IPS DF 6.9 (cell line): Measurements from ENCODE around the gene TMED6.

Experiments used
- DNase-seq: peaks from one replicate; pipeline ENCODE4 v3.0.0-alpha.2; 2013; ENCODE audit warnings: low read depth, low spot score
- H3K27ac ChIP-seq: one replicate; pipeline ENCODE4 v1.5.1; 2013; ENCODE audit warnings: low read length, control low read depth
- H3K27me3 ChIP-seq: 2 replicates; pipeline ENCODE4 v1.6.1; 2013; ENCODE audit warnings: mild to moderate bottlenecking, low read length; ENCODE audit not compliant: control insufficient read depth, insufficient read depth
- H3K36me3 ChIP-seq: 2 replicates; pipeline ENCODE4 v1.6.1; 2013; ENCODE audit warnings: low read length; ENCODE audit not compliant: control insufficient read depth, insufficient read depth
- H3K4me1 ChIP-seq: 2 replicates; pipeline ENCODE4 v1.6.1; 2013; ENCODE audit warnings: low read length; ENCODE audit not compliant: control insufficient read depth, insufficient read depth
- H3K4me3 ChIP-seq: 2 replicates; pipeline ENCODE4 v1.5.1; 2013; ENCODE audit warnings: mild to moderate bottlenecking, low read length
- H3K9me3 ChIP-seq: 2 replicates; pipeline ENCODE4 v1.6.1; 2013; ENCODE audit warnings: low read length, inconsistent platforms; ENCODE audit not compliant: control insufficient read depth, insufficient read depth
- WGBS: extraction: QIAGEN DNeasy Blood & Tissue Kit; methylation state at CpG from one replicate; pipeline ENCODE4 v1.1.7; 2013; ENCODE audit warnings: mixed read lengths, missing lambda C conversion rate; ENCODE audit not compliant: insufficient read length, insufficient coverage; 5-methylcytosine and 5-hydroxymethylcytosine counted together

TMED6 gene

DNA sequence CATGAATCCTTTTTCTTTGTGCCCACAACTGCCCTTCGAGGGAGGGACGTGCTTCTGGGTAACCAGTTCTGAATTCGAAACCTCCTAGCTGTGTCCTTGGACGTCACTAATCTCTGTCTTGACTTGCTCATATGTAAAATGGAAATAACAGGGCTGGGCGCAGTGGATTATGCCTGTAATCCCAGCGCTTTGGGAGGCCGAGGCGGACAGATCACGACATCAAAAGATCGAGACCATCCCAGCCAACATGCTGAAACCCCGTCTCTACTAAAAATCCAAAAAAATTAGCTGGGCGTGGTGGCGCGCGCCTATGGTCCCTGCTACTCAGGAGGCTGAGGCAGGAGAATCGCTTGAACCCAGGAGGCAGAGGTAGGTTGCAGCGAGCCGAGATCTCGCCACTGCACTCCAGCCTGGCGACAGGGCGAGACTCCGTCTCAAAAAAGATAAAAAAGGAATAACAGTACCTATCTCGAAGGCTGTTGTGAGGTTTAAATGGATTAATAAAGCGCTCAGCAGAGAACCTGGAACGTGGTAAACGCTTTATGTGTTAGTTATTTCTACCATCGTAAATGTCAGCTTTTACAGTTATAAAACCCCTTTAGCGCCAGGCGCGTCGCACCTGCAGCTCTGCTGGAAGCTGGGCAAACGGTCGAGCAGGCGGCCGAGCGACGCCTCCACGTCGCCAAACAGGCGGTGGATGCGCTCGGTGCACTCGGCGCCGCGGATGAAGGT lies 12.9 kb downstream of the TMED6 start:
- no CpG with 5 or more reads among the region's 46 CpGs for WGBS
- no peak for DNase-seq
- peaks cover 1% of the 10 kb centered on the region; the same call in 1 of the 2 replicates for H3K4me1 ChIP-seq
- no peaks in the 10 kb centered on the region for H3K27me3 ChIP-seq
- H3K27ac ChIP-seq = no peak overlapping the region
- peaks cover 22% of the 10 kb centered on the region for H3K36me3 ChIP-seq
- H3K4me3 ChIP-seq = peak overlapping the region; percentile 65
- no peaks in the 10 kb centered on the region for H3K9me3 ChIP-seq

DNA sequence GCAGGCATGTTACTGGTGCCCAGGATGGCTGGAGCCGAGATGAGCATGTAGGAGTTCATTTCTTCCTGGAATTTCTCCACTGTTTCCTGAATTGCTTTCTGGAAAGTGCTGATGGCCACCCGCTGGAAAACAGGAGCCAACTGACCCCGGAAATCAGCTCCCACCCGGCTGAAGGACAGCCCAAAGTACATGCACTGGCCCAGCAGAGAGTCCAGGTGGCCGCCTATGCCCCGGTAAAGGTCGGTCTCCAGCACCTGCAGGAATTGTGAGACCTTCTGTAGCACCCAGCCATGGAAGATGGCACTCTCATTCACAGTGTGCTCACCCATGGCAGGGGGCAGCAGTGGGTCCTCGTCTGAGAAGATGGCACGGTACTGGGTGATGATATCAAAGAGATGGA lies 16.9 kb downstream of the TMED6 start:
- Histone ChIP-seq H3K4me3 (no peak overlapping the region), H3K27ac (no peak overlapping the region), H3K36me3 (peaks cover 20% of the 10 kb centered on the region), H3K9me3 (no peaks in the 10 kb centered on the region), H3K4me1 (no peaks in the 10 kb centered on the region; the same call in 1 of the 2 replicates), H3K27me3 (no peaks in the 10 kb centered on the region)
- no peak for DNase-seq
- no CpG with 5 or more reads among the region's 9 CpGs for WGBS

DNA sequence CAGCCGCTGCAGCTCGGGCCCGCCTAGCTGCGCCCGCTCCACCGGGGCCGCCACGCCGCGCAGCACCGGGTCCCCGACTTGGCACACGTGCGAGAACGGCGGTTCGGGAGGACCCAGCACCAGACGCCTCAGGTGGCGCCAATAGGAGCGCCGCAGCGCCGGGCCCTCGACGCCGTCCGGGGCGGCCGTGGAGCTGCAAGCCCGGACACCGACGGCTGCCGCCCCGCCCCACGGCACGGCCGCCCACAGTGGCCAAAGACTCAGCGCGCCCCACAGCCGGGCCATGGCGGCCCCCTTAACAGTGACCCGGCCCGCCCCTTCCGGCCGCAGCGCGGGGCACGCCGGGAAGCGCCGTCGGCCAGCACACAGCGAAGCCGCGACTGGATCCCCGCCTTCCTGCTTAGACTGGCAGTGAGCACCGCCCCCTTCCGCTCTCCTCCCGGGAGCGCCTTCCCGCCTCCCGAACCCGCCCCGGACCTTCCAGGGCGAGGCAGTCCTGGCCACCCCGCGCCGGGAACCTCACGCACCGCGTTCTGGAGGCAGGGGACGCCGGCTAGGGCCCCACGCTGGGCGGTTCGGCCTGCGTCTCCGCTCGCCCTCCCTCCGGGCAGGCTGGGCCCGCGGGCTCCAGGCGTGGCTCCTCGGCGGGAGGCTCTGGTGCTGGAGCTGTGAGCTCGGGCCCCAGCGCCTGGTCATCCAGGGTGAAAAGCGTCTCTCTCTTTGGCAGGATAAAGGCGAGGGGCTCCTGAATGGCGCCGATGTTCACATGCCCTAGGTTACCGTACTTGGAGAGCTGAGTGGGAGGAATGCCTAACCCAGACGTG lies 21.1 kb downstream of the TMED6 start, which contains the start of gene PDF:
Gene PDF, minus strand, starts transcription at position 303 of the 824 bp plus-strand sequence. Its CDS starts 18 bp downstream, at position 285.
- H3K4me1 ChIP-seq = no peaks in the 10 kb centered on the region
- no CpG with 5 or more reads among the region's 93 CpGs for WGBS

DNA sequence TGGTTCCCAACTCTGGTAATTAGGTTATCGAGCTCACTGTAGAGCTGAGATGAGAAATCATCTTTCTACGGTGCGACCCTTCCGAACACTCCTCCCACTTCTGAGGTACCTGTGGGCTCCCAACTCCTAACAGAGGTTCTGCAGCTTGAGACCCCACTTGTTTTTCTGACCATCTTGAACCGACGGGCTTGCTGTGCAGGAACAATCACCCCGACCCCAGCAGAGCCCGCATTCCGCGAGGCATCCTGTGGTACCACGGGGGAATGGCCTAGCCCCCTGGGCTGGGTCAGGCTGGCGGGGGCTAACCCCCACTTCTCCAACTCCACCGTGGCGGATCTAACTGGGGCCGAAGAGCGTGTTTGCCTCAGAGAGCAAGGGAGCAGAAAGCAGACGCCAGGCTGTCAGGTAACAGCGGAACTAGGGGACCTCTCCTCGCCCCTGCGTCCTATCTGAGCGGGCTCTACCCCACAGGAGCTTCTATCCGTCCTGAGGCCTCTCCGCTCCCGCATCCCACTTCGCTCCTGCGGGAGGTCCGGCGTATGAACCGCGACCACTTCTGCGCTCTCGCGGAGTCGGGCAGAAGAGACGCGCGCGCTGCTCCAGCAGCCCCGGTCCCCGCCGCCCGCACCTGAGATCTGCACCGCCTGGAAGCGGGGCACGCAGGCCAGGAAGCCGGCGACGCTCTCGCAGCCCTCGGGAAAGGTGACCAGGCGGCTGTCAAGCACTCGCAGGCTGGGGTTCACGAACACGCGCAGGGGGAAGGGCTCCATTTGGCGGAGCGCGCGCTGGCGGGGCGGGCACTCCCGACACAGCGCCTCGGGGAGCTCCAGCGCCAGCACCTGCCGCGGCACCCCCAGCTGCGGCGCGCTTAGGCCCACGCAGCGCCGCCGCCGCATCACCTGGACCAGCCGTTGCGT lies 22.0 kb downstream of the TMED6 start:
- Histone ChIP-seq H3K4me3 (peak overlapping the region; percentile 79), H3K9me3 (no peaks in the 10 kb centered on the region), H3K4me1 (no peaks in the 10 kb centered on the region), H3K27ac (no peak overlapping the region), H3K36me3 (peaks cover 21% of the 10 kb centered on the region), H3K27me3 (no peaks in the 10 kb centered on the region)
- no peak for DNase-seq
- WGBS = no CpG with 5 or more reads among the region's 77 CpGs

More for the DNA sequence above, 21.1 kb downstream of the TMED6 start, which contains the start of gene PDF:
- Histone ChIP-seq H3K9me3 (no peaks in the 10 kb centered on the region), H3K27me3 (no peaks in the 10 kb centered on the region), H3K27ac (no peak within 1 kb of the TSS), H3K4me3 (peak within 1 kb of the TSS; percentile 79), H3K36me3 (peaks cover 28% of the 10 kb centered on the region)
- peak; percentile 78 for DNase-seq

DNA sequence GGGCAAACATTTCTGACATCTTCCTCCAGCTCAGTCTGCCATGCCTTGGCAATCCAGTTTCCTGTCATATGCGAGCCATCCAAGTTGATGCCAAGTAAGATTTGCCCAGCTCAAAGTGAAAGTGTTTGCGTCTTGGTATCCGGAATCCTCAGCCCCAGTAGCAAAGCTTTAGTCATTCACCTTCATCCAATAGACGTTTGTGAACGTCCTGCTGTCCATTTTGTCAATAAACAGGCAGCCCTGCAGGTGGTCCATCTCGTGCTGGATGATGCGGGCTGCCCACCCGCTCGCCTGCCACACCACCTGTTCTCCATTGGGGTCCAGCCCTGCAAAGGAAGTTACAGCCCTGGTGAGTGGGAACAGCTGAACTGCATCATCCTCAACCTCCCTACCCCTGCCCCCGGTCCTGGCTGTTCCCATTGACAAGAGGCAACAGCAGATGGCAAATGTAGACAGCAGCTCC lies 22.7 kb downstream of the TMED6 start:
- H3K36me3 ChIP-seq = peaks cover 15% of the 10 kb centered on the region; the same call in 1 of the 2 replicates
- no peak overlapping the region for H3K27ac ChIP-seq
- no CpG with 5 or more reads among the region's 10 CpGs for WGBS
- H3K4me3 ChIP-seq = no peak overlapping the region; the same call in 1 of the 2 replicates
- no peak for DNase-seq
- H3K4me1 ChIP-seq = no peaks in the 10 kb centered on the region
- H3K9me3 ChIP-seq = no peaks in the 10 kb centered on the region
- H3K27me3 ChIP-seq = no peaks in the 10 kb centered on the region

DNA sequence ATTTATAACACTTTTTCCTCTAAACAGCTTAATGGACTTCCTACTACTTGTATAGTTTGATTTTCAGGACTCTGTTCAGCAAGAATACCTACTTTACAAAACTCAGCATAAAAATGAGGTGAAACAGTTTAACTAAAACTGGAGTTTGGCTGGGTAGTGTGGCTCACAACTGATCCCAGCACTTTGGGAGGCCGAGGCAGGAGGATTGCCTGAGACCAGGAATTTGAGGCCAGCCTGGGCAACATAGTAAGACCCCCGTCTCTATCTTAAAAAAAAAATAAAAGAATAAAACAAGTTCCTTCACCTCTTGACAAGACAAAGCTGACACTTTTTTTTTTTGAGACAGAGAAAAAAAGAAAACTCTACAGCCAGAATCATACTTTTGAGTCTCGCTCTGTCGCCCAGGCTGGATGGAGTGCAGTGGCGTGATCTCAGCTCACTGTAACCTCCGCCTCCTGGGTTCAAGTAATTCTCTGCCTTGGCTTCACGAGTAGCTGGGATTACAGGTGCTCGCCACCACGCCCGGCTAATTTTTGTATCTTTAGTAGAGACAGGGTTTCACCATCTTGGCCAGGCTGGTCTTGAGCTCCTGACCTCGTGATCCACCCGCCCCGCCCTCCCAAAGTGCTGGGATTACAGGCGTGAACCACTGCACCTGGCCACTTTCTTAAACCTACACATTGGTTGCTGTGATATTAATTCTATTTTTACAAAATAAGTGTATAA lies 23.8 kb downstream of the TMED6 start:
- Histone ChIP-seq H3K27ac (no peak overlapping the region), H3K9me3 (no peaks in the 10 kb centered on the region), H3K4me1 (no peaks in the 10 kb centered on the region), H3K27me3 (no peaks in the 10 kb centered on the region), H3K4me3 (no peak overlapping the region), H3K36me3 (peaks cover 17% of the 10 kb centered on the region; the same call in 1 of the 2 replicates)
- no CpG with 5 or more reads among the region's 14 CpGs for WGBS
- no peak for DNase-seq

DNA sequence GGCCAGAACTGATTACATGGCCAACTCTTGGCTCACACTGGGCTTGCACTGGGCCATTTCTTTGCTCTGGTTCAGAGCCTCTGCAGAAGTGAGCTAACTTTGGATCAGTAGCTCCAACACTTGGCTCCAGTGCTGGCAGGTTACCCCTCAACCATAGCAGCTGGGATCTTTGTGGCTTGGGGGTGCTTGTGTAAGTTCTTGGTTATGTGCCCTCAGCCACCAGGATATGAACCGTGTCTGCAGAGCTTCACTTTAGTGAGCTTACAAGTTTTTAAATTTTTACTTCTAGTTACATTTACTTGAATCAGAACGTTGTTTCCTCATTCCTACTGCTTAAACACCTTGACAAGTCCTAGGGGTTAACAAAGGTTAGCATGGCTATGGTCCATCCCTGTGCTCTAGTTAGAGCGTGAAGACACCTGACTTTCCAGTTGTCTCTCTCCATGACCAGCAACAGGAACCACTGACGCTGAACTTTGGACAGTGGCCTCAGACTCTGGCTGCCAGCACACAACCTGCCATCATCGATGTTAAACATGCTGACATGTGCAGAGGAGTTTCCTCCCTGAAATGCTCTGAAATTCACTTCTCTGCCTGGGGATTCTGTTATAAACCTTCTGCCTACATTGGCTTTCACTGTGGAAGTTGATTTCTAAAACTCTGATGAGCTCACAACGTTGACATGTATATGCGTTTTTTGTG lies 25.3 kb downstream of the TMED6 start:
- no peaks in the 10 kb centered on the region for H3K4me1 ChIP-seq

DNA sequence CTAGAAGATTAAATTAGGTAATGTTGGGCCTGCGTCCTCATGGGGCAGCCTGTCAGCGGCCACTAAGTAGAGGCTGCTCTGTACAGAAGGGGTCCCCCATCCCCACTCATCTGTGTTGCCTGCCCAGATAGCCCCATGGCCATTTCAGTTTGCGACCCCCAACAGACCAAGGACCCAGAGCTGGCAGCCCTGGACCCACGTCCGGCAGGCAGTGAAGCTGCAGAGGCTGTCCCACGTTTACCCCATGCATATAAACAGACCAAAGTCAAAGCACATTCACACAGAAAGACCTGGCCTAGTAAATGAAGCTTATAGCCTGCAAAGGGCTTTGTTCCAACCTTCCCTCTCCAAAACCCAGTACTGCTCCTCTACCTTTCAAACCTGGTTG lies 25.8 kb downstream of the TMED6 start:
- H3K36me3 ChIP-seq = peaks cover 24% of the 10 kb centered on the region
- no peak overlapping the region for H3K27ac ChIP-seq
- H3K4me1 ChIP-seq = no peaks in the 10 kb centered on the region
- H3K4me3 ChIP-seq = no peak overlapping the region
- H3K27me3 ChIP-seq = no peaks in the 10 kb centered on the region
- H3K9me3 ChIP-seq = no peaks in the 10 kb centered on the region
- no peak for DNase-seq
- no CpG with 5 or more reads among the region's 6 CpGs for whole genome bisulfite sequencing

More for the DNA sequence above, 25.3 kb downstream of the TMED6 start:
- Histone ChIP-seq H3K9me3 (no peaks in the 10 kb centered on the region), H3K27me3 (no peaks in the 10 kb centered on the region), H3K27ac (no peak overlapping the region), H3K36me3 (peaks cover 18% of the 10 kb centered on the region), H3K4me3 (no peak overlapping the region)
- WGBS = no CpG with 5 or more reads among the region's 7 CpGs
- DNase-seq = no peak

DNA sequence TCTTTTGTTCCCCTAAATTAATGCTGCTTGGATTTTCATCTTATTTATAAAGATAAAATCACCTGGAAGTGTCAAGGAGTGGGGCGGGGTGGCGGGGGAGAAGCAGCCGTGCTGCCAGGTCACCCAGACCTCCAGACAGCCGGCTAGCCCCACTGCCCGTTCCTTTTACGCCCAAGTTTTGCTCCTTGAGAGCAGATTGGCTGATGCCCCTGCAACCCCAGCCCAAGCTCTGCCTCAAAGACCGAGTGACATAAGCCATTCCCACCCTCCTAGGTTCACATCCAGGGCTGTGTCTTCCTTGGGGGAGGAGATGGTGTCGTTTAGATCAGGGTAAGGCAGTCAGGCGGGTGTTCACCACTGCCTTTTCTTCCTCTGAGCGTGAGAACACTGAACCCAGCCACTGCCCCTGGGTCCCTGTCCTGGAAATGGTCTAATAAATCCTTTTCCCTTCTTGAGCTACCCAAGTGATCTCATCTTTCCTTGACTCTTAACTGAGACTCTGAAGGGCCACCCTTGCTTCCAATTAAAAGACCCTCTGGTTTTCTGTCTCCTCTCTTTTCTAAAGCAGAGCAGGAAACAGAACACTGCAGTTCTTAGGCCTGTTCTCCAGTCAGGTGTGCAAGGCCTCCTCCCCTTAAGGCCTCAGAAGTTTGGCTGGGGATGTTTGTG lies 26.9 kb downstream of the TMED6 start:
- Histone ChIP-seq H3K4me1 (no peaks in the 10 kb centered on the region), H3K9me3 (no peaks in the 10 kb centered on the region), H3K36me3 (peaks cover 31% of the 10 kb centered on the region), H3K27me3 (no peaks in the 10 kb centered on the region), H3K27ac (no peak overlapping the region), H3K4me3 (no peak overlapping the region)
- no peak for DNase-seq
- WGBS = no CpG with 5 or more reads among the region's 10 CpGs
